Loucy (cell line): Measurements from ENCODE around the gene HOXB9.

Experiments
- CTCF ChIP-seq: fragments of 200-600 bp; sonication (generic); conservative IDR thresholded peaks from 2 replicates; pipeline ENCODE4 v1.5.1; 2014; ENCODE audit warnings: mild to moderate bottlenecking, antibody characterized with exemption, low read length
- EZH2phosphoT487 ChIP-seq: fragments of 200-600 bp; IDR thresholded peaks from 2 replicates; pipeline ENCODE4 v1.6.1; 2018; ENCODE audit warnings: antibody characterized with exemption, mild to moderate bottlenecking, moderate library complexity, borderline replicate concordance

- TF ChIP-seq CTCF, result no peak
- TF ChIP-seq EZH2phosphoT487, result no peak
Observed at GRCh38 chr17:48649741-48650140, 23.6 kb upstream of the HOXB9 start.
